Fibroblast of skin of abdomen (primary cell): Measurements from ENCODE around the gene TRAF3. TPM values are rescaled to one million over a fixed set of nuclear protein-coding genes. Genes with fewer than 3 reads are reported as not detected.

Experiments used
- DNase-seq: peaks from one replicate; pipeline ENCODE4 v3.0.0-alpha.2; 2013
- polyA plus RNA-seq, 2 experiments: library from polyadenylated mRNA; unstranded; fragments of 120-200 nt; gene quantifications; one replicate each; pipeline ENCODE4 v1.2.1, GENCODE V29; 2013; ENCODE audit not compliant: insufficient read length in 2 of 2

The TRAF3 gene, protein sequence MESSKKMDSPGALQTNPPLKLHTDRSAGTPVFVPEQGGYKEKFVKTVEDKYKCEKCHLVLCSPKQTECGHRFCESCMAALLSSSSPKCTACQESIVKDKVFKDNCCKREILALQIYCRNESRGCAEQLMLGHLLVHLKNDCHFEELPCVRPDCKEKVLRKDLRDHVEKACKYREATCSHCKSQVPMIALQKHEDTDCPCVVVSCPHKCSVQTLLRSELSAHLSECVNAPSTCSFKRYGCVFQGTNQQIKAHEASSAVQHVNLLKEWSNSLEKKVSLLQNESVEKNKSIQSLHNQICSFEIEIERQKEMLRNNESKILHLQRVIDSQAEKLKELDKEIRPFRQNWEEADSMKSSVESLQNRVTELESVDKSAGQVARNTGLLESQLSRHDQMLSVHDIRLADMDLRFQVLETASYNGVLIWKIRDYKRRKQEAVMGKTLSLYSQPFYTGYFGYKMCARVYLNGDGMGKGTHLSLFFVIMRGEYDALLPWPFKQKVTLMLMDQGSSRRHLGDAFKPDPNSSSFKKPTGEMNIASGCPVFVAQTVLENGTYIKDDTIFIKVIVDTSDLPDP
- polyA plus RNA-seq (2013, experiment 1 of 2; ENCODE audit: insufficient read length), result 18.9 TPM
- polyA plus RNA-seq (2013, experiment 2 of 2; ENCODE audit: insufficient read length), result 17.5 TPM

DNA sequence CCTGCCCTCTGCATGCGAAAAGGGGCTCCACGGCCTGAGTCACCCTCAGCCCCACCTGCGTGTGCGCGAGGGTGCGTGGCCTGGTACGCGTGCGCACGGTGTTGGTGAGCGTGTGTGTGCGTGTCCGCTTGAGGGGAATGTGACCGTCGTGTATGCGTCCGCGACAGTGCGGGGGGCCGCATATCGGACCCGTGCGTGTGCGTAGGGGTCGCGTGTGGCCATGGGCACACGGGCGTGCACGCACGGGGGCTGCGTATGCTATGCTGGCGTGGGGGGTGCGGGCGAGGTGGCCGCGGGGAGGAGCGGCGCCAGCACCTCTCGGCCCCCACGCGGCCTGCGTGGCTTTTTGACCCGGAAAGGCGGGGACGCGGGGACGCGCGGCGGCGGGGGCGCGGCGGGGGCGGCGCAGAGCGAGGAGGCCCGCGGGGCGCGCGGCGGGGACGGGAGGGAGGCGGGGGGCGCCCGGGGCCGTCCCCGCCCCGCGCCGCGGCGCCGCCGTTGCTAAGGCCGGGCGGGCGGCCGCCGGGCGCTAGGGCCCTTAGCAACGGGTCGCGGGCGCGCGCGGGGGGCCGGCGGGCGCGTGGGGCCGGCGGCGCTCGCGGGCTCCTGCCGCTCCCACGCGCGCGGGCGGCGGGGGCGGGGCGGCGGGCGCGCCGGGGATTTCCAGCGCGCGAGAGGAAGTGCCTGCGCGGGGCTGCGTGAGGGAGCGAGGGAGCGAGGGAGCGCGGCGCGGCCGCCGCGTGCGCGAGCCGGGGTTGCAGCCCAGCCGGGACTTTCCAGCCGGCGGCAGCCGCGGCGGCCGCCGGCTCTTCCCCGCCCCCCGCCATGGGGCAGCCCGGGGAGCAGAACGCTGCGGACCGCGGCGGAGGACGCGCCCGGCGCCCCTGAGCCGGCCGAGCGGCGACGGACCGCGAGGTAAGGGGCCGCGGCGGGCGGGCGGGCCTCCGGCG is at the start of gene TRAF3:
Gene TRAF3, plus strand, starts transcription at position 689 of the 950 bp plus-strand sequence. CDS start 92,753 bp downstream, outside the sequence.
- DNase-seq, result peak; percentile 75

DNA sequence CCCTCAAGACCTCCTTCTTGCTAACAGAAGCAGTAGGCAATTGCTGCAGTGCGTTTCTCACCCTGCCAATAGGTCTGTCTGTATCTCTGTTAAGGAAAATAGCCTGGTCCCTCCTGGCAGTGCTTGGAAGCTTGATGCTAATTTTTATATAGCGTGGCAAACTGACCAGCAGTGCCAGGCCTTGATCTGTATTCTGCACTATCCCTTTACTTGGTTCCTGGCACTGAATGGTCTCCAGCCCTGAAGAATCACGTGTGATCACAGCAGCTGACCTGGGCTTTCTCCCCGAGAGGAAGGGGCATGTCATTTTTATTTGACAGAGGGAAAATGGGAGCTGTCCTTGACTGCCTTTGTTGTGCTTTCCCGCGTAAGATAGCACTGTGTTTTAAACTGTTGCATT is 48.7 kb upstream of the TRAF3 start:
- no peak for DNase-seq

DNA sequence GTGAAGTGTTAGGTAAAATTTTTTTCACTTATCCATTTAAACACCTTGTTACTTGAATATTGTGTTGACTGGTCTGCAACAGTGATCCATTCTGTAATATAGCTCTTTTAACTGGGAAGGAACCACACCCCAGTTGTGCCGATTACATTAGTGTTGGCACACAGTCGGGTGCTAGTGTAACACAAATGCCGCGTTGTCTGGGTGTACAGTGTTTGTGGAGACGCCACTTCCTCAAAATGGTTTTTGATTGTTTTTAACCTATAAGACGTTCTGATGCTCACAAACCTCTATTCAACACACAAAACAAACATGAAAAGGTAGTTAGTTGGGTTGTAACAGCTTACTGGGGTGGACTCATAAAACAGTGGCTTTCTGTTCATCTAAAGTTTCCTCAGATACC is 48.0 kb upstream of the TRAF3 start:
- DNase-seq, result no peak

DNA sequence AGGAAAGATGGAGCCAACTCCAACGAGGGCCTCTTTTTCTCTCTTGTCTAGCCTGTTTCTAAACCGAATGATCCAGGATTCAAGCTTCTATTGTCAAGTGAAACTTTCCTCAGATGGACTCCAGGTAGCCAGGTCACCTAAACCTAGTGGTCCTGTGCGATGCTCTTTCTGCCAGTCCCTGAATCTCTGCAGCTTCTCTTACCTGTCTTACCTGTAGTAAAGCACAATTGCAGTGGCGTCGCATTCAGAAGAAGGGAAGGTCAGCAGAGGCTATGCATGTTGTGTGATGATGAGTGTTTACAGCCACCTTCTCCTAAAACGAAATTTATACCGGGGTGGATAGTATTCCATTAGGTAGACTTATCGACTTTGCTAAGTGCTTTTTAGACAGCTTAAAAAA is 47.4 kb upstream of the TRAF3 start:
- DNase-seq, result no peak

DNA sequence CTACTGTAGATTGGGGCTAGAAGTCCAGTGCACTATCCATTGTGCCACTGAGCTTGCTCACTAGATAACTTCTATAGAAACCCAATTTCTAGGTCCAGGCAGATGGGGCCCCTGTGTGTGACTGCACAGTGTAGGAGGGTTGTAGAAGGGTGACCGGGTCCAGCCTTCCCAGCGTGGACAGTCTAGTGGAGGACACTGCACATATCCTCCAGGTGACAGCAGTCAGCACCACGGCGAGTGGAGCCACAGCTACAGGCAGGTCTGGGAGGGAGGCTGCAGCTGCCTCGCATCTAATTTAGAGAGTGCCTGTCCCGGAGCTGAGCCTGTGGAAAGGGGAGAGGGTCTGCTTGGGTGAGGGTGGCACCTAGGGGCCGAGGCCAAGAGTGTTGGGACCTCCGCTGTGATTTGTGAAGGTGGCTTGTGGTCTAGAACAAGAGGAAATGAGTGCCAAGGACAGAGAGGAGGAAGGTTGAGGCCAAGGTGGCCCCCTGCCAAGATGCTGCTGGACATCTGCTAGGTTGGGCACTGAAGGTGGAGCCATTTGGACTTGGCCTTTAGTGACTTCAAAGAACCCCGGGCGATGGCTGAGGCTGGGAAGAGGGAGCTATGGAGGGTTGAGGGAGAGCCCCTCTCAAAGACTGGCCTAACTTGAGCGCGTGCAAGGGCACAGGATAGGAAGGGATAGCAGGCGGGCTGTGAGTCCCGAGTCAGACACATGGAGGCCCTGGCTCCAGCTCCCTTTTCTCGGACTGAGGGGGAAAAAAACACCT is 46.0 kb upstream of the TRAF3 start:
- DNase-seq, result no peak

DNA sequence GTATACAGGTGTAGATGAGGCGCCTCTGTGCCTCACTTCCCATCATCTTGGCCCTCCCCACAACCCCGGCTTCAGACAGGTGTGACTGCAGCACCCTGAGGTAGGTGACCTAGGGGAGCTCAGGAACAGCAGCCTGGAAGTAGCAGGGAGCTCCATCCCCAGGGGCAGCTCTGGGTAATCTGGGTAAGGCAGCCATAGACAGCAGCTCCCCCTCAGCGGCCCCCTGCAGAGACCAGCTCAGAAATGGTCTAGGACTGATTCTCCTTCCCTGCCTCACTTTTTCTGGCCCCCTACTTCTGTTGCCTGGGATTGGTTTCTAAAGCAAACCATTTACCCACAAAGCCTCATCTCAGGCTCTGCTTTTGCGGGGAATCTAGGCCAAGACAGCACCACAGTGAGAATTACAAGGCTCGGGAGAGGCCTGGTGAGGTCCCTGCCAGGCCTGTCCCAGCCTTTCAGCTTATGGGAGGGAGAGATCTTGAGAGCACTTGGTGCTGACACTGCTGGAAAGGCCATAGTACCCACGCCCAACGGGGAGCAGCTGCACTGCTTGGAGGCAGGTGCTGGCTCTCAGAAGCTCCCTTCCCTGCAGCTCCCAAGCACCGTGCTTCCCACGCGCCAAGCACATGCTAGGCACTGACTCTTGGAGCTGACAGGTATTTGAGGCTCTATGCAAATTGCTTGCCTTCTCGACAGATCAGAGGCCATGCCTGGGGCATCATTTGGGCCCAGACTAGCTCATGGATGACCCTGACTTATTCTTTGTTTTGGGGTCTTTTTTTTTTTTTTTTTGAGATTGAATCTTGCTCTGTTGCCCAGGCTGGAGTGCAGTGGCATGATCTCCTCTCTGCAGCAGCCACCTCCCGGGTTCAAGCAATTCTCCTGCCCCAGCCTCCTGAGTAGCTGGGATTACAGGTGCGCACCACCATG is 45.1 kb upstream of the TRAF3 start:
- DNase-seq, result no peak

DNA sequence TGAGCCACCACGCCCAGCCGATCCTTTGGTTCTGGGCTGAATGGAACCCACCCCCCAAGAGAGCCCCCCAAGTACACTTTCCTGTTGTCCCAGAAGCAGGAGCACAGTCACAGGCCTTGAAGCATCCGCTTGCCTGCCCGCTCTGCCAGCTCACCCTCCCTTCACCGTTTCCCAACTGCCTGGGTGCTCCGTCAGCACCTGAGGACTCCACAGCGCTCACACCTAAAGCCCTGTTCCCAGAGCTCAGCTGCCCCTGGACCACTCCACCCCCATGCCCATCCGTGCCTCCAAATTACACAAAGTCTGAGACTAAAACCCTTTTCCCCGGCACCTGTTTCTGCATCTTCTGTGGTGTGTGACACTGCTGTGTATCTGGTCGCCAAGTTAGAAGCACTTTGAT is 44.3 kb upstream of the TRAF3 start:
- no peak for DNase-seq

DNA sequence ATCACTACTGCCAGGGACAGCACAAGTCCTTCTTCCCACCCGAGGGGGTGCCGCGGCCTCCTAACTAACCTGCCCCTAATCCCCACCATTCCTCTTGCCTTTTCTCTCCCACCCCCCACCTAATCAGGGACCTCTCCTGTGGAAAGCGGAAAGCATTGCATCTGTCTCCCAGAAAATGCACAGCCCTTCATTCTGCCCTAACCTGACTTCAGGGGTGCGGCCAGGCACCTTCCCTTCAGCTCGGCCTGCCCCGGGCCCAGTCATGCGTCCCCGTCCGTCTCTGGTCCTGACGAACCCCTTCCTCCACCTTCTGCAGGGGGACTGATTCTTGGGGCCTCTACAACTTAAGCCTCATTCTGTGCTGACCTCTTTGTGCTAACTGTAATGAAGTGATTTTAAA is 43.9 kb upstream of the TRAF3 start:
- no peak for DNase-seq

DNA sequence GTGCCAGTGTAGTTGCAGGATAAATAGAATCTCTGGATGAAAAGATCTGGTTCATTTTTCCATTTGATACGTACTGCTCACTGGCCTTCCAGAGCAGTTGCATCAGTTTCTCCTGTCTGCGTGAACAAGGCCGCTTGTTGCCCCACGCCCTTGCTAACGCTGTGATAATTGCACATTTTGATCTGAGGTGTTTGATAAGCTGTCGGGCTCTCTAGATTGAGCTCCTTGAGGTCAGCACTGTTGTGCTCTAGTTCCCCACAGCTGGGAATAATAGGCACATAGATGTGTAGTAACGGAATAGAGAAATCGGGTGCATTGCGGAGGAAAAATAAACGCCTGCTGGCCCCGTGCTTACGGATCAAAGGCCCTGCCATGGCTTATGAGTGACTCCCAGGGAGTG is 42.8 kb upstream of the TRAF3 start:
- no peak for DNase-seq

DNA sequence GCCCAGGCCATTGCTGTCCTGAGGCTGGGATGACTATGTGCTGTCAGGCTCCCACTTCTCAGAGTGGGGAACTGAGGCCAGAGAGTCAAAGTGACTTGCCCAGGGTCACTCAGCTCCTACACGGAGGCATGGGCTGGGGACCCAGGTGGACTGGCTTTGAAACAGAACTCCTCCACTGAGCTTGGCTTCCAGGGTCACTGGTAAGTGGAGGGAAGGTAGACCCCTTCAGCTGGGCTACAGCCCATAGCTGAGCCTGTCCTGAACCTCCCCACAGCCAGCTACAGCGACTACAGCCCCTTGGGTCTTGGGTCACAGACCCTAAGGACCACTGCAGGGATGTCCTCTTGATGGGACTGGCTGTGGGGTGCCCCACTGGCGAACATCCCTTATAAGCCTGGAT is 40.3 kb upstream of the TRAF3 start:
- DNase-seq, result no peak

DNA sequence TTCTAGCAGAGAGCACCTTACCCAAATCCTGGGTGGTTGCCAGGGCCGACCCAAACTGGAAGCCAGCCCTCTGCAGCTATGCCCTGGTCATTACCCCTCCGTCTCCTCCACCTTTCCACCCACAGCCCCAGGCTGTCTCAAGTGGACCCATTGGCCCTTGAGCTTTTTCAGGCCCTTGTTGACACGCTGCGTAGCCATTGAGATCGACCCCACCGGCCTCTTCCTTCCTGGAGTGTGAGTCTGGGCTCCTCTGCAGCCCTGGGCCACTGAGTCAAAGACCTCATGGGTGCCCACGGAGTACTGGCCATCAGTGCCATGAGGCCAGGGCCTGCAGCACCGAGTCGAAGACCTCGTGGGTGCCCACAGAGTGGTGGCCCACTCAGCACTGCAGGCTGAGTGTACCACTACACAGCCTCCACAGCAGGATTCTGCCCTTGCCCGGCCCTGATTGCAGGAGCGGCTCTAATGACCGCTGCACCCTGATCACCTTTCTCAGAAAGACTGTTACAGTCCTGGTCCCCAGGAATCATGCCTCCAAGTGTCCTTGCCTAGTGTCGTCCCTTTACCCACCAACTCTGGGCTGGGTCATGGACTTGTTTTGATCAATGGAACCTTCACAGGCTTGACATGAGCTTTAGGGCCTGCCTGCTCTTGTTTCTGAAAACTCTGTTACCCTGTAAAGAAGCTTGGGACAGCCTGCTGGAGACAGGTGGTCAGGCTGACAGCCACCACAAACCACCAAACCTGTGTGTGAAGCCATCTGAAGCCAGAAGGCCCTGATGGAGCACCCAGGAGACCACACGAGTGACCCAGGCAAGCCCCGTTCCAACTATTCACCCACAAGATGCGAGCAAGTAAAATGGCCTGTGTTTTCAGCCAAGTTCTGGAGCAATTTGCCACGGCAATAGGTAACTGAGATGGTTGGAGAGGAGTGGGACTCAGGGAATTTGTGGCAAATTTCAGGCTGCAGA is 39.6 kb upstream of the TRAF3 start:
- DNase-seq, result no peak

DNA sequence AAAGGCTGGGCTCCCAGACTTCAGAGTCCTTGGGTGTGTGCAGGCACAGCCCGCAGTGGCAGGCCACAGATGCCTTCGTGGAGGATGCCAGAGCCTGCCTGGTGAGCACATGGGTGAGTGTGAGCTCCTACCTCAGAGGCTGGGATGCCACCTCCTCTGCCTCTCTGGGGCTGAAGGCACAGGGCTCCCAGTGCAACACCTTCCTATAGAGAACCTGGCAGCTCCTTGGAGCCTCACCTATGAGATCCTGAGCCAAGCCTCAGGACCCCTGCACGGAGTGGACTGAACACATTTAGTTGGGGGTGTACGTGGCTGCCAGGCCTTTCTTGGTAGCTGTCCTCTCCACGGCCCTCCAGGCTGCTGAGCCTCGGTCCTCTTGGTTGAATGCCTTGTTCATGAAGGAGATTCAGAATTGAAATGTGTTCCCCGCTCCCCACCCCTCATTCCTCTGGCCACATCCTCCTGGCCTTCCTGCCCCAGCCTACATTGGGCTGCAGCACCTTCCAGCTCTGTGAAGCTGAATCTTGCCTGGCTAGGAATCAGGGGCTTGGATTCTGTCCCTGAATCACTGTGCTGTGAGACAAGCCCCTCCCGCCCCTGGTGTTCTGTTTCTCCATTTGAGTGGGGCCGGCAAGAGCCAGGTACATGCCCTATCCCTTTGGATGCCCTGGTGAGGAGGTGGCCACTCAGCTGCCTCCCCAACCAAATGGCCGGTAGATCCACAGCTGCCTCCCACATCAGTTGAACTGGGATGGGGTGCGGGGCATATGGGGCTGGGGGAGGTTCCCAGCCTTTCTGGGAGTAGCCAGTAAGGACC is 38.7 kb upstream of the TRAF3 start:
- no peak for DNase-seq

DNA sequence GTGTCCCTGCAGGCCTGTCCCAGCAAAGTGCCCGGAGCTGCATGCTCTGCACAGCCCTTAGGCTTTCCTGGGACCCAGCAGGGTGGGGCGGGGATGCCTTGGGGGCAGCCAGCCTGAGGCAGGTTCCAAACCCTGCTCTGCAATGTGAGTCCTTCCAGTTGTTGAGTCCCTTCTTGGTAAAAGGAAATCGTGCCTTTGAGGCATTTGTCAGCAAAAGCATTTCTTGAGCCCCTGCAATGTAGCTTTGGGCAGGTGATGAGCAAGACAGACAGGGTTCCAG is 38.1 kb upstream of the TRAF3 start:
- DNase-seq, result no peak

DNA sequence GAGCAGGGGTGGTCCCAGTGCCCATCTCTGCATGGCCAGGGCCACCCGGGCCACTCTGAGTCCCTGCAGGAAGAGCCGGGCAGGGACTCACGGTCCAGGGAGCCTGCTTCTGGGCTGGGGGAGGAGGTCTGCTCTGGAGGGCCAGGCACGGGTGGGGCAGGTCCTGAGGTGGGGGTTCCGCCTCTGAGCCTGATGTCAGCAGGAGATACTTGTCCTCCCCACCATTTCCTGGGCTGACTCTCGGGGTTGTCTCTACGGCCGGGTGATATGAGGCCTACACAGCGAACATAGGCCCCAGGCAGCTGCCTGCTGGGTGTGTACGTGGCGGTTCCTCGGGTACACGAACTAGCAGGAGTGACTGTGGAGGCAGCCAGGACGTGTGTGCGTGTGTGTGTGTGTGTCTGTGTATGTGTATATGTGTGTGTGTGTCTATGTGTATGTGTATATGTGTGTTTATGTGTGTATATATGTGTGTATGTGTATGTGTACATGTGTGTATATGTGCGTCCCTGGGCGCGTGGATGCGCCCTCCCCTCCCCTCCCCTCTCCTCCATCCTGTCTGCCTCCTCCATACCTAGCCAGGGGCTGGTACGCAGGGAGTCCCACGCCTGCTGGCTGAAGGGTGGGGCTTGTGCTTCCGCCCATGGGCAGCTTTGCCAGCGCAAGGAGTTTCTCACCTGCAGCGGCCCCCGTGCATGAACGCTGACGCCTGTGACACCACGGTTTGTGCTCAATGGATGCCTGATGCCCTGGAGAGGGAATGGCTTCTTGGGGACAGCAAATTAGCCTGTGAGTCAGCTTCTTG is 30.4 kb upstream of the TRAF3 start:
- DNase-seq, result no peak

DNA sequence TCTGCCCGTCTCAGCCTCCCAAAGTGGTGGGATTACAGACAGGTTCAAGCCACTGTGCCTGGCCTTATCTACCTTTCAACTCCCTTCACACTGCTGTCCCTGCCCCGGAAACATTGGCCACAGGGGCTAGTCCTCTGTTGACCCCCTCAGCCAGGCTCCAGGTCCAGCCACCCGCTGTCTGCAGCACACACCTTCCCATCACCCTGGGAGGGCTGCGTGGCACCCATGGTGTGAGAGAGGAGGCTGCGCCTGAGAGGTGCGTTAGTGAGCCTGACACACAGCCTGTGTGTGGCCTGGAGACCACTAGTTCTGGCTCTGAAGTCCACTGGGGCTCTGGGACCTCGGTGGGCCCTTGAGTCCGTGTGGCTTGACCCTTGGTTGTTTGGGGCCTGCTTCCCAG is 28.4 kb upstream of the TRAF3 start:
- no peak for DNase-seq

DNA sequence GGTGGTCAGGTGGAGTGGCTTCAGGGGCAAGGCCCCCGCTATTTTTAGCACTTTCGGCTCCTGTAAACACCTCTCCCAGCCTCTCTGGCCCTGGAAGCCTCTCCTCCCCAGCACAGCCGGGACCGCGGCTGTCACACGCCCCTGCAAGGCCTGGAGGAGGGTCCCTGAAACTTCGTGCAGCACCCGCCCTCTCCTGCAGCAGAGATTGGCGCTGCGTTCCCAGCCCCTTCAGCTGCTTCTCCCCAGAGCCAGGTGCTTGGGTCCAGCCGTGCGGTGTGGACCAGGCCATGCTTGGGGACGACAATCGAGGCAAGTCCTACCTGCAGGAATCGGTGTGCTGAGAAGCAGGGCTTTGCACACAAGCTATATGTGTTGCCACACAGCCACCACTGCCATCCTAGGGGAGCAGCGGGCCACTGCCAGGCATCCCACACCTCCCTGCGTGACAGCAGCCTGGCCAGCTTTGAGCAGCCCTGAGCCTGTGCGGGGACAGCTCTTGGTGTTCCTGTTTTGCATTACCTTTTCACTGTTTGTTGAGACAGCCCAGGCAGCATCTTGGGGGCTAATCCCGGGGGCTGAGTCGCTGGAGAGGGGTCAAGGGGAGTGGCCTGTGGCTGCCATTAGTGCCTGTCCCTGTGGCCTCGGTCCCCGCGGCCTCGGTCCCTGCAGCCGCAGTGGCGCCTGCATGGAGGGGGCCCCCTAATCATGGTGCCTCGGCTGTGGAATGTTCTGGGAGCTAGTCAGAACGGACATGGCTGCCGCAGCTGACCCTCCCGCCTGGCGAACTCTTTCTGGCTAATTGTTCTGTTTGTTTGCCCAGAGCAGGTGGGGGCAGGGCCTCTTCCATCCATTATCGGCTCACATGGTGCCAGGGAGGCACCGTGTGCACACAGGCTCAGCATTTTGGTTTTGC is 27.6 kb upstream of the TRAF3 start:
- DNase-seq, result no peak

DNA sequence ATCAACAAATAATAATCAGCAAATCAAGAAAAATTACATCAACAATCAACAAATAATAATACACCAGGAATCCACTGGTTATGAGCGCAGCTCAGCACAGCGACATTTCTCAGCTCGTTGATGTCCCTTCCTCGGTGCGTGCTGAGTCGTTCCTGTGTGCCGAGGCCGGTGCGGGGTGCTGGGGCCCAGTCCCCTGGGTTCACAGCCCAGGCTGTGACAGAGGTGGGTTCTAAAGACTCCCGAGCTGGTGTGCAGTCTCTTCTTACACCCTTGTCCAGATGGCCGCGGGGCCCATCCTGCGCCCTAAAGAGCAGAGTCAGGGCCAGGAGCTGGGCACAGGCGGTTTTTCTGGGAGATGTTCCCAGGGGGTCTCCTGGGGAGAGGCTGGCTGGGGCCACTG is 26.9 kb upstream of the TRAF3 start:
- DNase-seq, result no peak
